GM12864 (cell line): ENCODE measurements around the gene BHMT.

ENCODE experiments used
- DNase-seq: peaks from one replicate; pipeline ENCODE4 v3.0.0-alpha.2; 2011; ENCODE audit warnings: low read depth
- H3K4me3 ChIP-seq: 2 replicates; pipeline ENCODE4 v1.5.1; 2011; ENCODE audit warnings: mild to moderate bottlenecking, low read depth, low read length, control low read depth
- CTCF ChIP-seq: IDR thresholded peaks from 2 replicates; pipeline ENCODE4 v1.5.1; 2011; ENCODE audit warnings: low read depth, mild to moderate bottlenecking, moderate library complexity, low read length, control low read depth, inconsistent platforms; ENCODE audit errors: missing control alignments

BHMT gene

GRCh38 chr5:79111960-79112702 is 522 bp downstream of the BHMT start:
- TF ChIP-seq CTCF: no peak
- no peak overlapping the region for H3K4me3 ChIP-seq

GRCh38 chr5:79112703-79113058 is 1.1 kb downstream of the BHMT start:
- no peak for DNase-seq
- TF ChIP-seq CTCF: no peak

More at GRCh38 chr5:79111960-79112702, 522 bp downstream of the BHMT start:
- DNase-seq: no peak

GRCh38 chr5:79119486-79119885 is 7.9 kb downstream of the BHMT start:
- DNase-seq: no peak
- no peak overlapping the region for H3K4me3 ChIP-seq
- no peak for TF ChIP-seq CTCF

More at GRCh38 chr5:79112703-79113058, 1.1 kb downstream of the BHMT start:
- H3K4me3 ChIP-seq: no peak overlapping the region

- DNase-seq: no peak
- TF ChIP-seq CTCF: no peak
Observed at GRCh38 chr5:79120221-79120620, 8.6 kb downstream of the BHMT start.

GRCh38 chr5:79122973-79123372 is 11.4 kb downstream of the BHMT start:
- TF ChIP-seq CTCF: no peak
- DNase-seq: no peak
- no peak overlapping the region for H3K4me3 ChIP-seq

More at GRCh38 chr5:79120221-79120620, 8.6 kb downstream of the BHMT start:
- no peak overlapping the region for H3K4me3 ChIP-seq

- no peak overlapping the region for H3K4me3 ChIP-seq
- DNase-seq: no peak
- TF ChIP-seq CTCF: no peak
Observed at GRCh38 chr5:79124607-79125006, 13.0 kb downstream of the BHMT start.

- H3K4me3 ChIP-seq: no peak overlapping the region
- TF ChIP-seq CTCF: no peak
- DNase-seq: no peak
Observed at GRCh38 chr5:79130781-79131180, 19.2 kb downstream of the BHMT start.
